ENCODE data around the gene ZCWPW1.

GRCh38 chr7:100464791-100465190, 36.3 kb upstream of the ZCWPW1 start:
- TF ChIP-seq EZH2phosphoT487 (conservative IDR thresholded peaks at IDR 0.05; ENCODE audit: low read length) (no peak), CTCF (IDR thresholded peaks at IDR 0.05; ENCODE audit: insufficient read depth, low read length, poor library complexity, severe bottlenecking) (no peak)
